HPDE6-E6E7 (cell line): Measurements from ENCODE around the gene ST7.

Experiments used
- DNase-seq: peaks from one replicate; pipeline ENCODE4 v3.0.0; 2011; ENCODE audit warnings: missing footprints; ENCODE audit errors: extremely low spot score

The ST7 gene

GRCh38 chr7:117190746-117191435 is 237.6 kb downstream of the ST7 start:
- DNase-seq = no peak

DNA sequence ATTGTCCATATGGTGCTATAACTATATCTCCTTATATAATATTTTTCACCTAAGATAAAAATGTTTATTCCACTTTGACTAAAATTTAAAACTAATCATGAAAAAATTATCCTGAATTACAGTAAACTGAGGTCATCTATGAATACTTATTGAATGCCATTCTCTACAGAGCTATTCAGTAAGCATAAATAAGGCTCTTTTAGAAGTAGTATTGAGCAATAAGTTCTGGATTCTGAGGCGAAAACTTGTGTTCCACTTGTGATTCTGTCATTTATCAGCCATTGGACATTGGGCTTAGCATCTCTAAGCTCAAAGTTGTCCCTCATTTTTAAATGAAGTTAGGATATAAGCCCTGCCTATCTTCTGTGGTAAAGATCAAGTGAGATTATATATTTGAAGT is 238.8 kb downstream of the ST7 start:
- DNase-seq = no peak

DNA sequence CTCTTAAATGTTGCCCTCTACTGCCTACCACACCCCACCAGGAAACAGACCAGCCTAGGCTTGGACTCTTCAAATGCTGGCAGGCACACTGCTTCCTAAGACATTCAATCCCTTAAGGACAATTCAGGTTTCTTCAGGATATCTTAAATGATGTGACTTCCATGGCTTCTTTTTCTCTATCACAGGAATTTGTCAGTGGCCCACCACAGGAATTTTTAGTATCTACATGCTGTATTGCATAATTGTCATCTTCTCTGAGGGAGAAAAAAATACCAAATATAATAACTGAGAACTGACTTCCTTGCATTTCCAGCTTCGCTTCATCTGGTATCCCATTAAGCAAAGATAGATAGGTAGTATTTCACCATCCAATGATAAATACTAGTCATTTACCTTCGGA is 240.3 kb downstream of the ST7 start:
- no peak for DNase-seq

DNA sequence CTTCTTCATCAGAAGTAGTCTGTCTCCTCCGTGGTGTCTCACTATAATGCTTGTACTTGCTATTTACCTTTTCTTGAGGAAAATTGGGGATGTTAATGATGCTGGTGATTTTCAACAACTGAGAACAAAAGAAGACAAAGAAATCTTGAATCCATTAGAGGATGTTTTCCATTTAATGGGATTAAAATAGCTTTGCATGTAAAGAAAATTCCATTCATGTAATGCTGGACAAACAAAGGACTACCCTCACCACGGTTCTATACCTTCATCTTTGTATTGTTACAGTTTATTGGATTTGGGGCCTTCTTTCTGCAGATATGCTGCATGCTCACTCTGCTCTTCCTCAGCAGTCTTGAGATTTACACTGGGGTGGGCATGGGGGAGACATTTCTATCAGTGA is 241.1 kb downstream of the ST7 start:
- DNase-seq = no peak

GRCh38 chr7:117195361-117196029 is 242.2 kb downstream of the ST7 start:
- no peak for DNase-seq

DNA sequence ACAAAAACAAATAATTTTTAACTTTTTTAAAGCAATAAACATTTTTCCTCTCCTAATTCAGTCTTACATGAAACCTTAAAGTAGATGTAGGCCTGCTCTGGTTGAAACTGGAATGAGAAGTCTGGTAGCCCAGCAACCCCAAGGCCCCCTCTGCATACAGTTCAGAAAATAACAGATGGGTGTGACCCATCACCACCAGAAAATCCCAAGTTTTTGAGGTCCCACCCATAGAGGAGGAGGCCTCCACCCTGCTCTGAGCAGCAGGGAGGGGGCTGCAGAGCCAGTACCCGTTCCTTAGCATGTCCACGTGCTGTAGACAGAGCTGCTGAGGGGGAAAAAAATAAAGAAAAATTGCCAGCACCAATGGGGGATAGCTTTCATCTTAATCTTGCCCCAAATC is 246.8 kb downstream of the ST7 start:
- no peak for DNase-seq

DNA sequence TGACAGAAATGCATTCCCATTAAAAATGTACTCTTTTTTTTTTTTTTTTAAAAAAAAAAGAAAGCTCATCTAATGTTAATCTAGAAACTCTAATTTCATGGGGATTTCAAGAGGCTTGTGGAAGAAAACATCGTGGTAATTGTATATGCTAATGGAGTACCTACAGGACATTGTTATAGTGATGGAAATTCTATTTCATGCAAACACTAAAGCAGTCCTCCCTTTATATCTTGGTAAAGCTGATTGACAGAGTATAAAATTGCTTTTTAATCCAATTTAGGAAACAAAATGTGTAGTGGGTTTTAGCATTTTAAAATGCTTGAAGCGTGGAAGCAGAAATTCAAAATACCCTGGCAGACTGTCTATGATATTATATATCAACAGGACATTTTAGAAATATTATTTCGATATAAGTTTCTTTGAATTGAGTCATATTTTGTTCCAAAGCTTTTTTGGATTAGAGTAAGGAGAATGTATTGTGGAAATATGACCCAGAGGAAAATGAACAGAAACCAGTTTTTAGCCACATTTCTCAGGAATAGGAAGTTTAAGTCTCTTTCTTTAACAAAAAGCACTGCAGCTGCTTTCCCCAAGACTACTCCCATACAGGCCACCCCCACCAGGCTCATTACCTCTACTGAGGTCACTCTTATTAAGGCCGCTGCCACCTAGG is 247.6 kb downstream of the ST7 start:
- no peak for DNase-seq

DNA sequence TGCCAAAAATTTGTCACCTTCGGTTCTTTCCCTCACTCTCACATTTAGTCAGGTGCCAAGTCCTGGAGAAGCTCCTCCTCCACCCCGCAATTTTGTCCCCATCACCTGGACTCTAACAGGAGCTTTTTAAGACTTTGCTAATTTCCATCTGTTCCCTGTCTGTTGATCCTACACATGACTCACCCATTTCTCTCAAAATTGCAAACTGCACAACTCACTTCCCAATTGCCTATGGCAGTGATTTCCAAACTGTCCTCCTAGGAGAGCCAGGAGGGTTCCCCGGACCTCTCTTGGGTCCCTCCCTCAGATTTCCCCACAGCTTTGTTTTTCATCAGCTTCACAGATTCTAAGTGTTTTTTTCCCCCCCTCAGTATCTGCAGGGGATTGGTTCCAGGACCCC is 249.2 kb downstream of the ST7 start:
- DNase-seq = no peak

DNA sequence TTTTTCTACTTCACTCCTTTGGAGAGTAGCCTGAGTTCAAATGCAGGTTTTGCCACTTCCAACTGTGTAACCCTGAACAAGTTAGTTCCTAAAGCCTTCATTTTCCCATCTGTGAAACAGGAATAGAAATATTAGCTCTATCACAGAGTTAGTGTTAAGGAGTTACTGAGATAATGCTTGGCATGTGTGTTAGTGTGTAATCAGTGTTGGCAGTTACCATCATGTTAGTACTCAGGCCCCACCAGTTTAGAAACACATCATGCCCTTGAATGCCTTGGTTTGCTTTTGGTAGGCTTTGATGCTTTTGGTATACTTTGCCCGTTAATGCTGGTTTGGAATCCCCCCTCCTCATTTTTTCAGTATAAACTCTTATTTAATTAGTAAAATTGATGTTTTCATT is 249.9 kb downstream of the ST7 start:
- DNase-seq = no peak

DNA sequence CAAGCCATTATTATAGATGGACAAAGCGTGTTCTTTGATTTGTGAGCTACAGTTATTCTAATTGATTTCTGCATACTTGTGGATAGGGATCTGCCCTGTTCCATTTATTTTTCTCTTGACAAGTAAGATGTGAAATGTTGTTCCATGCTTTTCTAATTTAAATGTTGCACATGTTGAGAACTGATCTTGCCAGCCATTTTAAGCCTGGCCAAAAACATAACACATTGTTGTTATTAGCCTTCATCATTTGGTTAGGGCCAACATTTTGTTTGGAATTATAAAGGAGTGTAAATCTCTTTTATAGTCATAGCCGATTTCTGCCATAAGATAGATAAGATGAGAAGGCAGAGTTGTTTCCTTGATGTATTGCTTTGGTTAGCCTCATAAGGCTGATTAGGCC is 252.6 kb downstream of the ST7 start:
- DNase-seq = no peak

- no peak for DNase-seq
Measured at GRCh38 chr7:117208257-117208656, 255.0 kb downstream of the ST7 start.

DNA sequence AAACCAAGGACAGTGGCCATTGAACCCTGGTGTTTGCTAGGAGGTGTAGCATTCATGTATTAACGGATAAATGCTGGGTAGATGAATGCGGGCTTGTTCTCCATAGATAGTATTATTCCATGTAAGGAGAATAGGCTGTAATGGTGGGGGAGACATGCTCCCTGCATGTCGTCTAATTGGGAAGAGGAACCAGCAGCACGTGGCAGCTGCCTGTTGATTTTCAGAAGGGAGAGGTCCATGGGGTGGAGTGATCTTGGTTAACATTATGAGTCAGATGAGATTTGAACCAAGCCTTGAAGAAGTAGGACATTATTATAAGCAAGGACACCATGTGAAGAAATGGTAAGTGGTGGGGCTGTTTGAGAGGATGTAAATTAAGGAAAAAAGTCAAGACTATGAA is 257.1 kb downstream of the ST7 start:
- no peak for DNase-seq

DNA sequence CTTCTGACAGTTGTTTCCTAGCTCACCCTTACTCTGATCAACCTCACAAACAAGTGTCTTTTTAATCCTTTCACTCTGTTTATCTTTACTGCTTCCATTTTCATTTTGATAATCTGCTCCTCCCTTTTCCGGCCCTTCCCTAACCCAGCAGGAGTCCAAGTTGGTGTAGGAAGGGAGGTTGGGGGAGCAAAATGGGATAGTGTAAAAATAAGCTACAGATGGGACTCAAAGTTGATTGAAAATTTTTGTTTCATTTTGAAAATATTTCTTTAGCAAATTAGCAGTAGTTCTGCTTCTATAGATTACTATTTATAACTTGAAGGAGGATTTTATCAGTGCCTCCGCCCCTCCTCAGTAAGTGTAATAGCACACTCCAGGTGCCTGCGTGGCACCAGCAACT is 257.6 kb downstream of the ST7 start:
- DNase-seq = no peak

DNA sequence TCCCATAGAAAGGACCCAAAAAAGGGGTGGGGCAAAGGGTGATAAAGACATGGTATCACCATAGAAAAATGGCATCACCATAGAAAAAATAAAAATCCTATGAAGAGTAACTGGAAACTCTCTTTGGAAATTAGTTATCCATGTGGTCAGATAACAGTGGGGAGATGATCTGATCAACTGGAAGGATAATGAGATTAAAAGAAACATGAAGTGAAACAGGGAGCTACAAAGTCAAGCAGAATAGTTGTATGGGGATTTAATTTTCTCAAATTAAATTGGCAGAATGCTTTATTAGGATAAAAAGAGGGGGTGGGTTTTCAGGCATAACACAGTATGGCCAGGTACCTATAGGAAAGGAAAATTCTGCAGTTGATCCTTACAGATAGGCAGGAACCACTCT is 258.3 kb downstream of the ST7 start:
- DNase-seq = no peak

- peak; percentile 49 for DNase-seq
Measured at GRCh38 chr7:117212969-117213877, 259.9 kb downstream of the ST7 start.

- DNase-seq = no peak
Measured at GRCh38 chr7:117216010-117216409, 262.7 kb downstream of the ST7 start.

- DNase-seq = no peak
Measured at GRCh38 chr7:117216436-117217069, 263.3 kb downstream of the ST7 start.

DNA sequence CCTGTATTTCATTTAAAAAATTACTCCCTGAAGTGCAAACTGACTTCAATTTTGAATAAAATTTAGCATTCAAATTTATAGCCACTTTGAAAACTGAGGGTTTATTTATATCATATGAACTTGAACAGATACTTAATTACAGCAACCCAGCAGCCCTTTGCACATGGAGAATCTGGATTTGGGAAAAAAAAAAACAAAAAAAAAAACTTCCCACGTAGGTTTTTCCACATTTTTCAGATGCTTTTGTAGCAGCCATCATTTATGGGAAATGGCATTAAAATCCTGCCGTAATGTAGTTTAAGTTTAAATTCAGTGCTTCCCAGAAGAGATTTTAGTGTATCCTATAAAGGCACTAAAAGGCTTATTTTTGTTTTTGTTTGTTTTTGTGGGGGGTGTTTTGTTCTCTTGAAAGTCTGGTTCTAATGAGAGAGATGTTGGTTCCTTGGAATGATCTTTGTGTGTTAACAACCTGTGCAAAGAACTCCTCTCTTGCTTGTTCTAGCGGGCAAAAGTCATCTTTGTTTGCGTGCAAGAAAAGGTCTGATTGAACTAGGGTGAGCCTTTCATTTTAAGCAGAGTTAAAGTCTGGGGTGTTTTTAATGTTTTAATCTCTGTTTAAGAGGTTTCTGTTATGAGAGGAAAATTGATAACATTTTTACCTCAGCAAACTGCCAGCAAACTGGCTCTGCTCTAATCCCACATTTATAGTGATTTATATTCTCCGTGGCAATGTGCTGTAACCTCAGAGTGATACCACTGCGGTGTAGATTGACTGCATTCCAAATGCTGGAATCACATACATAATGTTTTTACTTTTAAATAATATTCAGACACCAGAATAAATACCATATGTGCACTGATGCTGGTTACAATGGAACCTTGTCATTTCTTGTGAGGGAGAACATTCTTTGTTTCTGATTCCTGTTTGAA is 264.1 kb downstream of the ST7 start:
- DNase-seq = no peak

DNA sequence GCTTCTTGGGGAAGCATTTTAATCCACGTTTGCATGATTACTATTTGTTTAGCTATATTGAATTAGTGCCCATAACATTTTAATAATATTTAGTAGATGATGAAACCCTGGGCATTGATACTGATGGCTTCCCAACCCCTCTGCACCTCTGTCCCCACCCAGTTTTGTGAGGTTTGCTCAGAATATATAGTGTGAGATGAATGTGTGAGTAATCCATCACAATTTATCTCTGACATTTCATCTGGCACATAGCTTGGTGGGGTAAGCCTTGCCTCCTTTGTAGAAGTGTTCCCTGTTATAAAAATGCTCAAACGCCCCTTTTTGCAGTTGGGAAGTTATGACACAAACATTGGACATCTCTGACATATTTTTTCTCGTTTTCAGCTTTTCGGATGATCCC is 265.4 kb downstream of the ST7 start:
- DNase-seq = no peak

GRCh38 chr7:117219485-117219884 is 266.2 kb downstream of the ST7 start:
- DNase-seq = no peak

GRCh38 chr7:117220836-117221235 is 267.5 kb downstream of the ST7 start:
- DNase-seq = no peak
